Stimulated activated naive CD4-positive, alpha-beta T cell treated with Interleukin-2 at 50 U/mL for 16 hours (primary cell): ENCODE data around the gene MTMR11.
"Not testable (repeated sequence)": the region's sequence is repeated elsewhere in the genome, so short reads cannot be mapped to it uniquely, and the experiment has no call there.

Source experiments
- DNase-seq: peaks from one replicate; lab custom pipeline; 2025; lab: John Stamatoyannopoulos, UW

MTMR11 gene, protein sequence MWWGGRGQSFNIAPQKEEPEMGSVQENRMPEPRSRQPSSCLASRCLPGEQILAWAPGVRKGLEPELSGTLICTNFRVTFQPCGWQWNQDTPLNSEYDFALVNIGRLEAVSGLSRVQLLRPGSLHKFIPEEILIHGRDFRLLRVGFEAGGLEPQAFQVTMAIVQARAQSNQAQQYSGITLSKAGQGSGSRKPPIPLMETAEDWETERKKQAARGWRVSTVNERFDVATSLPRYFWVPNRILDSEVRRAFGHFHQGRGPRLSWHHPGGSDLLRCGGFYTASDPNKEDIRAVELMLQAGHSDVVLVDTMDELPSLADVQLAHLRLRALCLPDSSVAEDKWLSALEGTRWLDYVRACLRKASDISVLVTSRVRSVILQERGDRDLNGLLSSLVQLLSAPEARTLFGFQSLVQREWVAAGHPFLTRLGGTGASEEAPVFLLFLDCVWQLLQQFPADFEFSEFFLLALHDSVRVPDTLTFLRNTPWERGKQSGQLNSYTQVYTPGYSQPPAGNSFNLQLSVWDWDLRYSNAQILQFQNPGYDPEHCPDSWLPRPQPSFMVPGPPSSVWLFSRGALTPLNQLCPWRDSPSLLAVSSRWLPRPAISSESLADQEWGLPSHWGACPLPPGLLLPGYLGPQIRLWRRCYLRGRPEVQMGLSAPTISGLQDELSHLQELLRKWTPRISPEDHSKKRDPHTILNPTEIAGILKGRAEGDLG

DNA sequence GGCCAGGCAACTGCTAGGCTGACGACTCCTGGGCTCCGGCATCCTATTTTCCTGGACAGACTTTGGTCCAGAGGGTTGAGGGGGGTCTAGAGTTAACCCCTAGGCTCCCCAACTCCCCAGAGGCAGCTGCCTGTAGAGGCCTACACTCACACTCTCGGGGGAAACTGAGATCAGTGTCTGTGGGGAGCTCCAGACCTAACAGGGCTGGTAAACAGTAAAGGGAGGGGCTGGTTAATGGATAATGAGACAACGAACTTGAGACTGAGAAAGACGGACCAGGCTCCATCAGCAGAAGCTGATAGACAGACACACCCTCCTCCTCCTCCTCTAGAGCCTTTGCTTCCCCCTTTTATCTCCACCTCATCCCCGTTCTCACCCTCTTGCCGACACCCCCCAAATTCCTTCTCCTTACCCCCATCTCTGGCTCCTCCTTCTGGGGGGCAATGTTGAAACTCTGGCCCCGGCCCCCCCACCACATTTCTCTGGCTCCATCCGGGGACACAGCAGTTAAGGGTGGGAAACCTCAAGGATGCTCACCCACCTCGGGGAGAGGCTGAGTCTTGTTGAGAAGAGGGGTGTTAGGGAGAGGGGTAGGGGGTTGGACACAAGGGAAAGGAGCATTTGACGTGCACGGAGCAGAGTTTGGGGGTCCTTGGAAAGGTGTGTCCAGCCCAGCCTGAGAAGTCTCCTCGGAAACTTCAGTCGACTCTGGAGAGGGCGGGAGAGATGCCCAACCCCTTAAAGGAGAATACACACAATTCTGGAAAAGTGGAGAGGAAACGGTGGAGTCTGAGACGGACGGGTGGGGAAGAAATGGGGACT lies at the start of gene MTMR11:
TSS of gene MTMR11 (minus strand) at position 710 of the 822 bp plus-strand sequence. CDS start at position 478, 232 bp downstream.
- no peak for DNase-seq

DNA sequence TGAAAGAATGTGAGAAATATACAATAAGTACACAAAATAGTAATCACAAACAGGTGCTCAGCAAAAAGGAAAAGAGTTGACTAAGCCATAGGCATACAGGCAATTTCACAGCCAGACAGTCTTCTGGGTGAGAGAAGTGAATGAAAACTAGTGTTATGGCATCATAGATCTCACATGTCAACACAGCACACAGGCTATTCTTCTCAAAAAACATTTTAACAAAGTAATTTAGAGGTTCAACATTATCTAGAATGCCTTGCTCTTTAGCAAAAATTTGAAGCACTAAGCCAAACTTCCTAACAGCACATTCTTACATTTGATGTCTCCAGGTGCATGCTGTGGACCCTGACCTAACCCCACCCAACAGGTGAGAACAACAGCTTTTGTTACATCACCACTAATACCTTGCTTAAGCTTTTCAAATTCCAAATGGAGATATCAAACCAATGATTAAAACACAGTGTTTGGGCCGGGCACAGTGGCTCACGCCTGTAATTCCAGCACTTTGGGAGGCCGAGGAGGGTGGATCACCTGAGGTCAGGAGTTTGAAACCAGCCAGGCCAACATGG lies 43.4 kb upstream of the MTMR11 start:
- no peak for DNase-seq

DNA sequence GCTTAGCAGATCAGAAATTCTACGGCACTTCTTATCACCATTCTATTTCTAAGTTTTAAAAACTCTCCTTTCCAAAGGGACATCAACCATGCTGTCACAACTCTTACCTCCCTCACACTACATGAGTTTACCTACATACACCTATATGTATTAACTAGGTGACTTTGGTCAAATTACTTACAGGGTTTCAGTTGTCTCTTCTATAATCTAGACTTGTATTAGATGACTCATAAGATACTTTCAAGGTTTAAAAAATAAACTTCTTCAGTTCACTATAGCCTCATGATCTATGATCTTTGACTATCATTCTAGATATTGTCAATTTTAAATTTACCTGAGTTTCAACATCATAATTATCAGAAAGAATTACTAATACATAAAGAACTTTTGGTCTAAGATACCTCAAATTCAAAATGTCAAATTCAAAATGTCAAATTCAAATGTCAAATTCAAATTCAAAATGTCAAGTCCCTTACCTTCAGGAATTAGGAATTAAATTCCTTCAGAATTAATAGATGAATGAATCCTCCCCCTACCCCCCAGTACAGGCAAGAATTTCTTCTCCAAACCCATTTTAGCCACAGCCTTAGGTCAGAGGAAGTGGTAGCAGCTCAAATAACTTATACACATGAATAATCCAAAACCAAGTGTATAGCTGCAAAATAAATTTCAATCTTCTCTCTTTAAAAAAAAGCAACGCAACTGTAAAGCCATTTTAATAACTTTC lies 42.7 kb upstream of the MTMR11 start:
- DNase-seq = no peak

DNA sequence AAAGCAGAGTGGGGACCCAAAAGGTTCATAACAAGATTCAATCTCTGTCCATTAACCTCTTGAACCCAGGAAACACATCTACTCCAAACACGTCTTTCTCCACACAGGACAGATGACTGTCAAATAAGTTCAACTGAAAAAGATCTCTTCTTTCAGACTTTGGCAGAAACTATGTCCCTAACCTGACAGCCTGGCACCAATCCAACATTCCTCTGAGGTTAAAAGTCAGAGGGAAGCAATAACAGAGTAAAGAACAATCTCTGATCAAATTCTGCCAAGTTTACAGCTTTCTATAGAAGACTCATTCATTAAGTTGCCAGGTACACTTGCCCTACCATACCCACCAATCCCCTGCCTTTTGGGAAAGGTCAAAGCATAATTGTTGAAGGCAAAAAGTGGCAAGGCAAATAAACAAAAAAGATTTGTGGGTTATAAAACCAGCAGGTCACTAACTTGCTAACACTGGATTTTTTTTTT lies 41.9 kb upstream of the MTMR11 start:
- no peak for DNase-seq

DNA sequence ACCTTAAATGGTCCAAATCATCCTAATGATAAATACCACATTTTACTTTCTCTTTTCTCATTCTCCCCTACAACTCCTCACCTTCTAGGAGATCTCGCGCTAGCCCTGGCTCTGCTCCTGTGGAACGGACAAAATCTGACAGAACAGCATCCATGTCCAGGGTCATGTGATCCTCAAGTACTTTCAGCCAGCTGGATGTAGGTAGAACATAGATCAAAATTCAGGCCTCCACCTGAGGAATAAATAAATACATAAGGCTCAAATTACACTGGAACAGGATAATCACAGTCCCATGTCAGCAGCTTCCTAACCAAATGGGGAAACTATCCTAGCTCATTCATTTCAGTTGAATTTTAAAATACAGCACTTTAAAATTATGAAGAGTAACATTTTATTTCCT lies 40.7 kb upstream of the MTMR11 start:
- no peak for DNase-seq

DNA sequence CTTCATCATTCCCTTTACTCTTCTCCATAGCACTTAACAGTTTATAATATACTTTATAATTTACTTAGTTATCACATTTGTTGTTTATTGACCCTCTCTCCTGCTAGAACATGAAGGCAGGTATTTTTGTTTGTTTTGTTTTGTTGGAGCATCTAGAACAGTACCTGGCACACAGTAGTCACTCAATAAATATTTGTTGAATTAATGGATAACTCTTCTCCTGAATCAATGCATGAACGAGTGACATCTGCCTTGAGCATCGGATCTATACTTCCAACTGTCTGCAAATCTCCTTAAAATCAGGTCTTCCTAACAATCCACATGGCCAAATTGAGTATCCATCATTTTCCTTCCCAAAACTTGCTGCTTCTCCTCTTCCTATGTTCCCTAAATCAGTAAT lies 35.9 kb upstream of the MTMR11 start:
- DNase-seq = no peak

DNA sequence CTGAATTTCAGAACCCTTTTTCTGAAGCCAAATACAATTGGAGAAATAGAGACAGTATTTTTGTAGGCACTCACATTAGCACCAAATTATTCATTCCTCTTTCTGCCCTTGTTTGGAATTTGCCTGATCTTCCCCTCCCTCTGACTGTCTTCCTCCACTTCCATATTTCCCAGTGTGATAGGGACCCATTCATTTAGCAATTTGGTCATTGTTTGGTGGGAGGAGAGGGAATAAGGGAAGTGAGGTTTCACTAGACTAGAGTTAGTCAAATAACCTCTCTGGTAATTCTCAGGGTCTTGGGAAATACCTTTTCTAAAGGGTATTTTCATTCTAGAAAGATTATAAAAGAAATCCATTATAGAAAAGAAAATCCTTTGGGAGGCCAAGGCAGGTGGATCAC lies 31.0 kb upstream of the MTMR11 start:
- DNase-seq = no peak

DNA sequence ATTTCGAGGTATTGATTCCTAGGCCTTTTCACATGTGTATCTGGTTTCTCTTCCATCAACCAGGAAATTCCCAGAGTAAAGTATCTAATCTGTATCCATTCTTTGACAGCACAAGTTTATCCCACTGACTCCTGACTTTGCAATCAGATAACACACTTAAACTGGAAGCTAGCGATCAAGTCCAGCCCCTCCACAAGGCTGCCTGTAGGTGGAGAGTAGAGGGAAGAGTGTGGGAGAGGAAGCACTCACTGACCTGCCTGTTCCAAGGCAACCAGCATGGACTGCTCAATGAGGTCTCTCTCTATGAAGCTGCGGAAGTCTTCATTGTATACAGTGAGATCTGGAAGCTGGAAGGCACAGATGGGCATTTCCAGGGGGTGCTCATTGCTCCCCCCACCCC lies 30.4 kb upstream of the MTMR11 start:
- no peak for DNase-seq

DNA sequence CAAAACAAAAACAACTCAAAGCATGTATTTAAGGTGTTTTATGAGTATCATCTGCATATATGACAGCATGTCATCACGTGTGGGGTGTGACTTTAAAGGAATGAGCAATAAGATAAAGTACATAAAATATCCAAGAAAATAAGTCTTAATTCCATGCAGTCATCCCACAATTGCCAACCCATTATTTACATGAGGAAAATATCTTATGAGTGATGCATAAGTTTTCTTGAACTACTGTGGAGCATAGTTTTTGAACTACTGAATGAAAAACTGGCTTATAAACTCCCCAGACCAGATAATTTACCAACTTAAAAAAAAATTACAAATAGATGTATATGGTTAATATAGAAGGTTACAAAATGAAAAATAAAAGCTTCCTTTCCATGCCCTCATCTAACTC lies 29.7 kb upstream of the MTMR11 start:
- no peak for DNase-seq

DNA sequence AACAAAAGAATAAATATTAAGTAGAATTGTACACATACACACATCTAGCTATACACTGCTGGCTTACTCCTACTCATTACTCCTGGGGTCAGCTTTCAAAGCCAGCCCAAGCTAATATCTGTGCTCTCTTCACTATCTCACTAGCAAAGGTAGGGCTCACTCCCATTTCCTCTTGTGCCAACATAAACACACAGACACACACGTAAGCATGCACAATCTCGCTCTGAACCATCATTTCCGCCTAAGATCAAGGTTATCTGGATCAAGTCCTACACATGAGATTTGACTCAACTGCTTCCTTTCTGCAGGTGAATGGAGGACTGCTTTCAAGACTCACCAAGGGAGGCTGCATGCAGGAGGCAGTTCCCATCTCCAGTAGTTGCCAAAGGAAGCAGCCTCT lies 28.8 kb upstream of the MTMR11 start:
- DNase-seq = no peak

DNA sequence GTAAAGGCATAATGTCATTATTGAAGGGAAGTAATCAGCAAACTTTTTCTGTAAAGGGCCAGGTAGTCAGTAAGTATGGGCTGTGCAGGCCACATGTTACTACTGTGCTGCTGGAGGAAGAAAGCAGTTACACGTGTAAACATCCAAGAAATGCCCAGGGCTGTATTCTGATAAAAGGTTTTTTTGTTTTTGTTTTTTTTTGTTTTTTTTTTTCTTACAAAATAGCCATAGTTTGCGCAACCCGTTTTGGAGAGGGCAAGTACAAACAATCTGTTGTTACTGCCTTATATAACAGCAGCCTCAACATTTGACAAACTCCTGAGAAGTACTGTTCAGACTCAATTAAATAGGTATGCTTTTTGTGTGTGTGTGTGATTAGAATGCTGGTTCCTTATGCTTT lies 26.7 kb upstream of the MTMR11 start:
- DNase-seq = no peak

DNA sequence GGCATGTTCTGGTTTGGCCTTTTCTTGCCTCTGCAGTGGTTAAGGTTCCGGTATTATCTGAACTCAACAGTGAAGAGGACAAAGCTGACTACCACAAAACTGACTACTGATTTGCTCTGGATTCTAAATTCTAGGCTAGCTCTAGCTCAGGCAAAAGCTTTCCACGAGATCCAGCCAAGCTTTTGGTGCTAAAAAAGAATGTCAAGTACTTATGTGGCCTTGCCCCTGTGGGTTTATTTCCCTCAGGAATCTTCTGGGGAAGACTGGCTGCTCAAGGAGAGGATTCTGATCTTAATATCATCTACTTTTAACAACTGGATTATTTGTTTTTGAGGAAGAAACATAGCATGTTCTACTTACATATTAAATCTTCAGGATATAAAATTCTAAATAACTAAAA lies 26.1 kb upstream of the MTMR11 start:
- DNase-seq = no peak

DNA sequence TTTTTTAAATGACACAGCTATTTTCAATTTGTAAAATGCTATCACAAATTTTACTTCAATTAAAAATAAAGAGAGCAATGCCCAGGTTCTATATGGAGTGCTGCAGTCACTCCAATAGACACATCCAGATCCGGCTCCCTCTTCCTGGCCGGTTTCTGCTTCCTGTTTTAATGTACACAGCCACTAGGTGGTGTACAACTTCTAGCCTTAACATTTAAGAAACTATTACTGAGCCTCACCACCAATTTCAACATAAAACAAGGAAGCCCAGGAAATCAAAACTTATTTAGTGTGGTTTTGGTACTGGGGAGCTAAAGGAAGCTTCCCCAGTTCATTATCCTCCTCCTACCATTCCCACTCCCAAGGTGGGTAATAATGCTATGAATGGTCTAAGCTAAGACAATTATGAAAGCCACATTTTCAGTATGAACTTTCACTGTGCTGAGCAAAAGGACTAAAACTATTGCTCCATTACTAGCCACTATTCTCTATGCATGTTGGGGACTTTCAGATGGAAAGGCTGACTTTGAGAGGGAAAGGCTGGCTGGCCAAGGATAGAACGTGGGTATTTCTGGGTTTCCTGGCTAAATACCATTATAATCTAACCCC lies 25.5 kb upstream of the MTMR11 start:
- DNase-seq = peak; percentile 4

DNA sequence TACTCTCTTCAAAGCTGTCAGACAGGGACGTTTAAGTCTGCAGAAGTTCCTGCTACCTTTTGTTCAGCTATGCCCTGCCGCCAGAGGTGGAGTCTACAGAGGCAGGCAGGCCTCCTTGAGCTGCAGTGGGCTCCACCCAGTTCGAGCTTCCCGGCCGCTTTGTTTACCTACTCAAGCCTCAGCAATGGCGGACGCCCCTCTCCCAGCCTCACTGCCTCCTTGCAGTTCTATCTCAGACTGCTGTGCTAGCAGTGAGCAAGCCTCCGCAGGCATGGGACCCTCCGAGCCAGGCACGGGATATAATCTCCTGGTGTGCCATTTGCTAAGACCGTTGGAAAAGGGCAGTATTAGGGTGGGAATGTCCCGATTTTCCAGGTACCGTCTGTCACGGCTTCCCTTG lies 20.9 kb upstream of the MTMR11 start:
- DNase-seq = not testable (repeated sequence)

DNA sequence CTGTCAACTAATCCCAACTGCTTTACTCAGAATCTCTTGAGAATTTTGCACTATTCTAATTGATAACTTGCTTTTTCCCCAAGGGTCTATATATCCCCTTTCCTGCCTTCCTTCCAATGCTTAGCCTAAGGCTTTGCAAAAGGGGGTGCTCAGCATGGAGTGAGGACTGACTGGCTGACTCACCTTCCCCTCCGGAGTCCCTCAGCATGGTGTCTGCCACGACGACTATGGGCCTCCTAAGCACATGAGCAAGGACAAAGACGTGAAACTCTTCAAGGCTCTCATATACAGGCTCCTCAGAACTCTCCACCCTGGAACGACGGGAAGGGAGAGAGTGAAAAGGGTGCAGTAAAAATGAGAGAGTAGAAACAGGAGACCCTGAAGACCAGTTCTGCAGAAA lies 13.2 kb upstream of the MTMR11 start:
- no peak for DNase-seq

DNA sequence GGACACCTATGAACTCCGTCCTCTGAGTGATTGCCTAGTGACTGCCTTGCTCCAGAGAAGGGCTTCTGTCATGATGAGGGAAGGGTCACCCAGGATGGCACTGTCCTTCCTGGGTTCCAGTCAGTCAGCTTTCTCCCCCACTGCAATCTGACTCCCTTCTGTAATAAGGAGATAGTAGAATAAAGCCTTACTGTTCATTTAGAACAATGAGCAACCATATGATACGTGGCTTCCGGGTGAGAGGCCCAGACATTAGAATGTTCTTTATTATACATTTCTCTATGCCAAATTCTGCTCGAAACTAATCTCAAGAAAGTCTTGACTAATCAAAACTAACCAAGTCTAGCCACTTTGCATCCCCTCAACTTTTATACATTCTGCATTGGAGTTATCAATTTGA lies 8.5 kb upstream of the MTMR11 start:
- DNase-seq = no peak

DNA sequence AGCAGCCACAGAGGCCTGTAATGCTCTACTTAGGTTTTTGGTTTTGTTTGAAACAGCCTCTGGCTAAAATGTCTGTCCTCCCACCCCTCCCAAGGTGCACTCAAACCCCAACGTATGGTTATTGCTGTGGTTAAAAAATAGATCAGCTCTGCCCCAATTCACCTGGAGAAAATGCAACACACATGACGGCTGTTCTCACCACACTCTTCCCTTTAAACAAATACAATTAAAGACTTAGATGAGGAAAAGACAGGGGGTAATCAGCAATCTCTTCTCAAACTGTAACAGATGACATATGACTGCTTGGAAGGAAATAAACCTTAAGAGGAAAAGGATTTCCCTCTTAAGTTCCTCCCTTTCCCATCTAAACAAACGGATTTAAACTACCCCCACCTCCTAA lies 6.2 kb upstream of the MTMR11 start:
- DNase-seq = no peak

DNA sequence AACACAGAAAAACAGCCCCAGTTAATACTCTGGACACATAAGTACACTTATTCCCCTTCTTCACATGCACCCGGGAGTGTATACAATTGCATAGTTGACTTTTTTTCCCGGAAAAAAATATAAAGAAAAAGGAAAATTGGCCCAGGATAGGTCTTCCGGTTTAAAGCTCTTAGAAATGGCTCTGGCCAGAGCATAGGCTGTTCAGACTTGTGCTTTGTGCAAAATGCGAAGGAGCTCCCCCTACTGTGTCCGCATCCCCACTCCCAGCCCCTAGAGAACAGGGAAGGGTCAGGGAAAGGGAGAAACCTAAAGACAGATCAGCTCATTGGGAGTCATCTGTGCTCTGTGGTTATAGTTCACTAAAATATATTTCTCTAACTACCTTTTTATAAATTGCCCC lies 5.5 kb upstream of the MTMR11 start:
- DNase-seq = no peak

DNA sequence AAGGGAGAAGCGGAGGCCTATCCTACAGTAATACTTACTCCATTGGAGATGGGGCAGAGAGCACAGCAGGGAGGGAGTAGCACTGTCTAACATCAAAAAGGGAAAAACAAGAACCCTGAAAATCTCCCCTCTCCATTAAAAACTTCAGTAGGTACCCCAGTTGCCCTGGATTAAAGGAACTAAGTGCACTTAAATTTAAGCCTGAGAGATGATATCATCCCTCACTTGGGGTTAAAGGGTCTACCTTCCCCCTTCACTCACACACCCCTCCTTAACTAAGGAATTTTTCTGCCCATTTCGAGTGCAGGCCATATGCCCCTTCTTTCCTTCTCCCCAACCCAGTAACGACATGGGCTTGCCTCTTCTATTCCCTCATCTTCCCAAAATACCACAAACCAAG lies 3.7 kb upstream of the MTMR11 start:
- DNase-seq = no peak

DNA sequence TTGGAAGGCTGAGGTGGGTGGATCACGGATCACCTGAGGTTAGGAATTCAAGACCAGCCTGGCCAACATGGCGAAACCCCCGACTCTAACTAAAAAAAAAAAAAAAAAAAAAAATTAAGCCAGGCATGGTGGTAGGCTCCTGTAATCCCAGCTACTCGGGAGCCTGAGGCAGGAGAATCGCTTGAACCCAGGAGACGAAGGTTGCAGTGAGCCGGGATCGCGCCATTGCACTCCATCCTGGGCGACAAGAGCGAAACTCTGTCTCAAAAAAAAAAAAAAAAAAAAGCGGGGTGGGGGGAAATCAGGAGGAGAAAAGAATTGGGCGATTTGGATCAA lies 2.0 kb upstream of the MTMR11 start:
- not testable (repeated sequence) for DNase-seq

DNA sequence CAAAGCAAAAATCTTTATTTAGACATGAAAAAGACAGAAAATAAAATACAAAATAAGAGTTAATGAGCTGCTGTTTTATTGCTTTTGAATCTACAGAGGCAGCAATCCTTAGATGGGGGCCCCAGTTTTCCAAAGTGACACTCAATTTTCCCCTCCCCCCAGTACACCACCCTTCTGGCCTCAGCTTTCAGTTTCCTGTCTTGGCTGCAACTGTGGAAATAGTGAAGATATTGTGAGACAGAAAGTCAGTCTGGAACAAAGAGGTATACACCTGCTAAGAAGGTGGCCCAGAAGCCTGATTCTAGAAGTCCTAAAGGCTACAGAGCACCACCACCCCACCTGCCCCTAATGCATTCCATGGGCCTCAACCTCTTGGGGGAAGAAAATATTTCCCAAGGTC lies 1.1 kb upstream of the MTMR11 start:
- no peak for DNase-seq
